HuH-7.5 (cell line): ENCODE data around the gene OR4B1.

Source experiments
- DNase-seq: peaks from one replicate; pipeline ENCODE4 v3.0.0; 2011; ENCODE audit warnings: low spot score

The OR4B1 gene

DNA sequence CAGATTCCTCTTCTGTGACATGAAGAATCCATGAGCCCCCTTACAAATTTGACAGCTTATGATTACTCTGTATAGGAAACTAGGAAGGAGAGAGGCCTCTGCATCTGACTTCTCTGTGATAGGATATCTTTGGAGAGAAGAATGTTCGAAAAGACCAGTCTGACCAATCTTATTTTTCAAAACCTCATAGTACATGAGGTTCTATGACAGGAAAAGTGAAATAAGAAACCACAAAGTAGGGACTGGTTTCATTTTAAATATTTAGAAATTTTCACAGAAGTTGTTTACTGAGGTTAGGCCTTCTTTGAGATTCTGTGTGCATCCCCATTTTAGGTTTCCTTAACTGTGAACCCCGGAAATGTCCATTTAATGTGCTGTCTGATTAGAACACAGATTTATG, 45.0 kb downstream of the OR4B1 start:
- DNase-seq, result no peak

DNA sequence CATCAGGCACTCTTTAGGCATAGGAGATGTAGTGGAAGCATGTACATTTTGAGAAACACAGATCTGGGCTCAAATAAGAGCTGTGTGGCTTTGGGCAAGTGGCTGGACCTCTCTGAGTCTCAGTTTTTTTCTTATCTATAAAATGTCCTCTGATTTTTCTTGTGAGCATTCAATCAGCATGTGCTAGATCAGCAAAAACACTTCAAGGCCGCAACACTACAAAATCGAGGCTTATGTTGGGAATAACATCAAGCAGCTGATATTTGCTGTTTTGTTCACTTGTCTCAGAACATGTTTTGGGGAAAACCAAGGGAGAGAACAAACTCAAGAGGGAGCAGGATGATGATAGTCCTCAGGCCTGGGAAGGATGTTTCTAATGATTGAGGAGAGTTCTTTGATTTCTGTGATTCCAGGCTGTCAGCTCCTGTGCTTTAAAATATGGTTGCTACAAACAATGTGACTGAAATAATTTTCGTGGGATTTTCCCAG, 46.9 kb downstream of the OR4B1 start, which contains the start of gene OR4X1:
OR4X1 (plus strand) TSS at position 439 of the 489 bp plus-strand sequence; CDS start at position 439, 0 bp downstream.
- no peak for DNase-seq
